ENCODE measurements around the gene SPDYC. TPM values are rescaled to one million over a fixed set of nuclear protein-coding genes. Genes with fewer than 3 reads are reported as not detected.

The SPDYC gene
- total and polyA plus RNA-seq, 9 of the 15 experiments (the other 6 are each of a cell fraction or from before 2014, with no cell fraction given): 4.4 to 18.8 (median 9.2) TPM

GRCh38 chr11:65213322-65214211 lies 43.5 kb downstream of the SPDYC start:
- peak; percentile 32 for ATAC-seq
- WGBS (ENCODE audit: insufficient coverage, low coverage, missing lambda C conversion rate): 68% methylated on average over 25 of the region's 26 CpGs

More at GRCh38 chr11:65213322-65214211, 43.5 kb downstream of the SPDYC start:
- no TSS peak for BruUV-seq (replicated peaks)
- Histone ChIP-seq H3K79me2 (ENCODE audit: control insufficient read depth, insufficient read depth, low read length) (no peaks in the 10 kb centered on the region), H4K20me1 (replicated peaks; ENCODE audit: control insufficient read depth, insufficient read depth, low read length) (no peaks in the 10 kb centered on the region), H3K9me1 (ENCODE audit: control insufficient read depth, insufficient read depth, low read length) (peaks cover 2% of the 10 kb centered on the region), H2AFZ (ENCODE audit: low read depth, low read length) (no peak overlapping the region), H3K27ac (ENCODE audit: extremely low read depth, low read depth, low read length) (no peak overlapping the region), H3K4me3 (no peak overlapping the region), H3K27me3 (ENCODE audit: control insufficient read depth in 2 of 2, insufficient read depth in 2 of 2, low read length in 2 of 2) (no peaks in the 10 kb centered on the region), H3K36me3 (ENCODE audit: control insufficient read depth, insufficient read depth, low read length) (peaks cover 35% of the 10 kb centered on the region; the same call in 2 of the 3 replicates), H3K4me1 (replicated peaks in 1 of 2; ENCODE audit: control insufficient read depth in 2 of 2, insufficient read depth in 2 of 2, low read length in 2 of 2) (peaks cover 13 to 53% of the 10 kb centered on the region in 2 experiments; a peak in 4 of 5 replicates), H3K9ac (ENCODE audit: insufficient read depth in 1 of 2, low read depth in 2 of 2, low read length in 2 of 2) (peak overlapping the region in 1 of 2 experiments; percentile 59; a peak in 2 of 4 replicates), H3K4me2 (ENCODE audit: insufficient read depth, low read length) (no peak overlapping the region), H3K9me3 (replicated peaks; ENCODE audit: control insufficient read depth, insufficient read depth, low read depth, low read length) (no peaks in the 10 kb centered on the region)
- intact Hi-C loops (cut with micrococcal nuclease) (no loop called here), in situ Hi-C loops (cut with MboI) (no loop called here)
- no peak for TF ChIP-seq SREBF1 (IDR thresholded peaks at IDR 0.05; ENCODE audit: borderline replicate concordance, low read depth, low read length)
- TF ChIP-seq CBFA2T3 (IDR thresholded peaks at IDR 0.05): 0 out of 2 replicates have a peak, but pooled peaks have one; percentile 7
- peak; percentile 78 for TF ChIP-seq POLR2G (IDR thresholded peaks at IDR 0.05; ENCODE audit: low read depth, low read length)
- no peak for TF ChIP-seq SP1 (CRISPR knock-in tag; IDR thresholded peaks at IDR 0.05)
- TF ChIP-seq SUPT5H (IDR thresholded peaks at IDR 0.05): 0 out of 2 replicates have a peak, but pooled peaks have one; percentile 24
- TF ChIP-seq ZNF707 (CRISPR knock-in tag; conservative IDR thresholded peaks at IDR 0.05): no peak
- TF ChIP-seq TFAP4 (CRISPR knock-in tag; IDR thresholded peaks at IDR 0.05; ENCODE audit: borderline replicate concordance): peak; percentile 7; the same call in 1 of the 2 replicates
- no peak for TF ChIP-seq GABPB2 (CRISPR knock-in tag; conservative IDR thresholded peaks at IDR 0.05)
- TF ChIP-seq ZNF764 (CRISPR knock-in tag; IDR thresholded peaks at IDR 0.05; ENCODE audit: low read depth): no peak
- TF ChIP-seq POLR2B (IDR thresholded peaks at IDR 0.05; ENCODE audit: low read depth, partially characterized antibody): peak; percentile 29
- DNase-seq (ENCODE audit: extremely low read depth in 1 of 4, low spot score in 3 of 4) (peak; percentile 17 to 52 (median 38)), FAIRE-seq (no peak)
- POLR2A ChIA-PET: interaction anchor here (0.7 to 2.1 kb wide), 4 partner anchors 9 to 441 kb away, joined by 3 to 10 read pairs (median 4); no protein-coding TSS in a partner anchor
- CTCF ChIA-PET (ENCODE audit: low intra/inter-chr PET ratio): no interaction called here
